Measurements from ENCODE around the gene ORAI2. TPM values are rescaled to one million over a fixed set of nuclear protein-coding genes. Genes with fewer than 3 reads are reported as not detected.

Gene ORAI2
- polyA plus RNA-seq, 3 donors = 14.9 to 19.4 (median 17.8) TPM

GRCh38 chr7:102413611-102414010 is 19.8 kb upstream of the ORAI2 start:
- no peak for DNase-seq (ENCODE audit: low read depth in 3 of 3, low spot score in 2 of 3)

GRCh38 chr7:102415685-102416225 is 17.6 kb upstream of the ORAI2 start:
- DNase-seq (ENCODE audit: low read depth in 3 of 3, low spot score in 2 of 3) = no peak

GRCh38 chr7:102416406-102416805 is 17.0 kb upstream of the ORAI2 start:
- DNase-seq (ENCODE audit: low read depth in 3 of 3, low spot score in 2 of 3) = no peak

GRCh38 chr7:102417105-102417504 is 16.3 kb upstream of the ORAI2 start:
- no peak for DNase-seq (ENCODE audit: low read depth in 3 of 3, low spot score in 2 of 3)

DNA sequence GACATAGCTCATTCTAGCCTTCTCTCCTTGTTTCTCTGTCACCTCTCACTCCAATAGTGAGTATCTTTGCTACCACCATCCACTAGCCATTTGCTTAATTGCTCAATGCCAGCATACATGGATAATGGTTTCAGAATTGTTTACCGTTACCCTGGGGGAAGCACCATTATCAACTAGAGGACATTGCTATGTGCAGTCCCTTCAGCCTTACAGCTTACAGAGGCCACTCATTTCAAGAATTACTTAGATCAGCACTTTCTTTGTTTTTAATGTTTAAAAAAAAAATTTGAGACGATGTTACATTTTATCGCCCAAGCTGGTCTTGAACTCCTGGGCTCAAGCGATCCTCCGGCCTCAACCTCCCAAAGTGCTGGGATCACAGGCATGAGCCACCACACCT is 14.8 kb upstream of the ORAI2 start:
- no peak for DNase-seq (ENCODE audit: low read depth in 3 of 3, low spot score in 2 of 3)

DNA sequence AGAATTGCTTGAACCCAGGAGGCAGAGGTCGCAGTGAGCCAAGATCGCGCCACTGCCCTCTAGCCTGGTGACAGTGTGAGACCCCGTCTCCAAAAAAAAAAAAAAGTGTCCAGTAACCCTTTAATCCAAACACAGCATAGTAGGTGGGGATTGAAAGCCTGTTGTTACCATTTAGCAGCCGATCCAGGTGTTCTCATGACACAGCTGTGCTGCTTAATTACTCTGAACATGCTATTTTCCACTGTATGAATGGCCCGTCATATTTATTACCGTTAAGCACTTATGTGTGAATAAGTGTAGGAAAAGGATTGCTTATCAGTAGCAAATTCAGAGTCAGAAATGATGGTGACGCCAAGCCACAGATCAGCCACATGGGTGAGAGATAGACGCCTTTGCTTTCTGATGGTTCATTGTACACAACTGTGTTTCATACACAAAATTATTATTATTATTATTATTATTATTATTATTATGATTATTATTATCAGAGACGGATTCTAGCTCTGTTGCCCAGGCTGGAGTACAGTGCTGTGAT is 11.6 kb upstream of the ORAI2 start:
- DNase-seq (ENCODE audit: low read depth in 3 of 3, low spot score in 2 of 3) = no peak

- no peak for DNase-seq (ENCODE audit: low read depth in 3 of 3, low spot score in 2 of 3)
Measured at GRCh38 chr7:102424129-102424551, 9.2 kb upstream of the ORAI2 start.

DNA sequence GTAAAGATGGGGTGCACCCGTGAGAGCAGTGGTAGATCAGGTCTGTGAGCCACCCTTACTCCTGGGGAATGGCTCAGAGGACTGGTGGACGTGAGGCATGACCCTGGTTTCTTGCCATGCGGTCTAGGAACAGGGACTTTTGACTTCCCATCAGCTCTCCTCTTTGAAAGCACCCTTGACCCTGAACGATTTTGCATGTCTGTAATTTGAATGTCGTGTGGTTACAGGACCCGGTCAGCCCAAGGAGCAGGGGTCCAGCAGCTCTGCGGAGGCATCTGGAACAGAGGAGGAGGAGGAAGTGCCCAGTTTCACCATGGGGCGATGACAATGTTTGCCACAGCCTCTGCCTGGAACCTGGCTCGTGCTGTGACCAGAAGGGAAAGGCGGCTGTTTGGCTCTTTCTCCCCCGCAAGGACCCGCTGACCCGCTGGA is 8.6 kb upstream of the ORAI2 start:
- no peak for DNase-seq (ENCODE audit: low read depth in 3 of 3, low spot score in 2 of 3)

- DNase-seq (ENCODE audit: low read depth in 3 of 3, low spot score in 2 of 3) = no peak
Measured at GRCh38 chr7:102425639-102426267, 7.6 kb upstream of the ORAI2 start.

GRCh38 chr7:102426268-102427018 is 6.9 kb upstream of the ORAI2 start:
- no peak for DNase-seq (ENCODE audit: low read depth in 3 of 3, low spot score in 2 of 3)

DNA sequence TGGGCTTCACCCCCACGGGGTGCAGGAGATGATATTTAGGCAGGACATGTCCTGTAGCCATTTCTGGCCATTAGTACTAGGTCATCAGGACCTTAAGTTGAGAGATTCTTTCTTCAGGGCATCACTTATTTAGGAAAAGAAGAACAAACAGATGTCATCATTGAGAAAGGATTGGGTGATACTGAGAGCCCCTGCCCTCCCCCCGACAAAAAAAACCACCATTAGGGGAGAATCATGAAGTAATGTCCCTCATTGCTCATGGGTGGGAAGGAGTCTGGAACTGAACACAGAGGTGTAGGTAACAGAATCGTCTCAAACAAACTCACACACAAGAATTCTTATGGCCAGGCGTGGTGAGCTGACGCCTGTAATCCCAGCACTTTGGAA is 6.4 kb upstream of the ORAI2 start:
- DNase-seq (ENCODE audit: low read depth in 3 of 3, low spot score in 2 of 3) = no peak

GRCh38 chr7:102429141-102429899 is 4.1 kb upstream of the ORAI2 start:
- no peak for DNase-seq (ENCODE audit: low read depth in 3 of 3, low spot score in 2 of 3)

- no peak for DNase-seq (ENCODE audit: low read depth in 3 of 3, low spot score in 2 of 3)
Measured at GRCh38 chr7:102431617-102432298, 1.6 kb upstream of the ORAI2 start.

- DNase-seq (ENCODE audit: low read depth in 3 of 3, low spot score in 2 of 3) = no peak
Measured at GRCh38 chr7:102432442-102433218, 745 bp upstream of the ORAI2 start.

GRCh38 chr7:102434039-102434486 is 688 bp downstream of the ORAI2 start:
- DNase-seq (ENCODE audit: low read depth in 3 of 3, low spot score in 2 of 3) = no peak

DNA sequence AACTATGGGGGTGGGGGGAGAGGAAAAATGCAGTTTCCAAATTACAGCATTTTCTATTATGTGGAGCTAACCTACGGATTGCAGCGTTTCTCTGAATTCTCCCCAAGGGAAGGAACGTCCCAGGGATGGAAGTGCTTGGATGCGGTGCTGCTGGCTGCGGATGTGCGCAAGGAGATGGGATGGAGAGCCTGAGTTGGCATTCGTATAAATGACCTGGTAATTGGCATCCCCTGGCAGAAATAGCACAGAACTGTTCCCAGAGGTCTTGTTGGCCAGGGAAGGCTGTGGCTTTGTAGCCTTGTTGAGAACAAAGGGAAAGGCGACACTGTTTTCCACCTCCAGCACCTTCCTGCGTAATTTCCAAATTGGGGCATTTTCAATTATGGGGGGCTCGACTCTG is 2.7 kb downstream of the ORAI2 start:
- DNase-seq (ENCODE audit: low read depth in 3 of 3, low spot score in 2 of 3) = no peak

DNA sequence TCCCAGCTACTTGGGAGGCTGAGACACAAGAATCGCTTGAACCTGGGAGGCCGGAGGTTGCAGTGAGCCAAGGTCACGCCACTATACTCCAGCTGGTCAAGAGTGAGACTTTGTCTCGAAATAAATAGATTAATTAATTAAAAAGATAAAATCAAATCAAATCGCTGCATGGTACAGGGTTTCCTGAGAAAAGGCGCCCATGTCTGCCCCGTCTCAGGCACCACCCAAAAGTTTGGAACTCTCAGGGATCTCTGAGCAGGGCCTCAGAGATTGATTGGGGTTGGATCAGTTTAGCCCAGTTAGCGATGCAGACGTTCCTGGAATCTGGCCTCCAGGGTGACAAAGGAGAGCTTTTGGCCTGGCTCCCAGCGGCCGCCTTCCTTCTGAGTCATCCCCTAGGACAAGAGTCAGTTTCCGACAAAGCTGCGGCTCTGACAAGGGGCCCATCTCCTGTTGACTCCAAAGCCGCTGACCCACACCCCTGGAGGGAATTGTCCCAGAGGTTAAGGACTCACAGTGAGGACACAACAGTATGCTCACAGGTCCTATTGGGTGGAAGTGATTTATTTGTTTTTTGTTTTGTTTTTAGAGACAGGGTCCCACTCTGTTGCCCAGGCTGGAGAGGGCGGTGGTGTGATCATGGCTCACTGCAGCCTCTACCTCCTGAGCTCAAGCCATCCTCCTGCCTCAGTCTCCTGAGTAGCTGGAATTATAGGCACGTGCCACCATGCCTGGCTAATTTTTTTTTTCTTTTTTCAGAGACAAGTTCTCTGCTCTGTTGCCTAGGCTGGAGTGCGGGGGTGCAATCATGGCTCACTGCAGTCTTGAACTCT is 6.8 kb downstream of the ORAI2 start:
- no peak for DNase-seq (ENCODE audit: low read depth in 3 of 3, low spot score in 2 of 3)

DNA sequence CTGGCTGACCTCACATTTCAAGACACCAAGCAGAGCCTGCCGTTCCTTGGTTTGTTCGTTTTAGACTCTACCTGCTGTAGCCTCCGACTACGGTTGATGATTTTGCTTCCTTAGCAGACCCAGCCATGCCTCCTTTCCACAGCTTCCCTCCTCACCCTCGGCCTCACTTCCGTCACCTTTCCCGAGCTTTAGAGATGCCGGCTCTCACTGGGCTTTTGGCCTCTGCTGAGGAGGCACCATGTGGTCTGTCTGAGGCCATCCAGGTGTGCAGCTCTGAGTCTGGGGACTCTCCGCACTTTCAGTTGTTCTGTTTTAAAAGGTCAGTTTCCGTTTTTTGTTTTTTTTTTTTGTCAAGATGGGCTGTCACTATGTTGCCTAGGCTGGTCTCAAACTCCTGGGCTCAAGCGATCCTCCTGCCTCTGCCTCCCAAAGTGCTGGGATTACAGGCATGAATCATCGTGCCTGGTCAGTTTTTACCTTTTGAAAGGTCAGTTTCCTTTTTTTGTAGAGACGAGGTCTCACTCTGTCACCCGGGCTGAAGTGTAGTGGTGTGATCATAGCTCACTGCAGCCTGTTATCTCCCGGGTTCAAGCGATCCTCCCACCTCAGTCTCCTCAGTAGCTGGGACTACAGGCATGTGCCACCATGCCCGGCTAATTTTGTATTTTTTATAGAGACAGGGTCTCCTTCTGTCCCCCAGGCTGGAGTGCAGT is 11.7 kb downstream of the ORAI2 start:
- DNase-seq (ENCODE audit: low read depth in 3 of 3, low spot score in 2 of 3) = no peak

Data from right renal cortex interstitium (tissue), 3 donors.